Lung (tissue), 12 donors: ENCODE measurements around the gene RIC8A. TPM values are rescaled to one million over a fixed set of nuclear protein-coding genes. Genes with fewer than 3 reads are reported as not detected.
A peak's percentile ranks its signal among the peaks of the same experiment; 100 is the strongest.

Source experiments
- ATAC-seq: fragments of 200-7000 bp; cut with Tn5 transposase; one replicate; pipeline ENCODE4 v1.9.1; 2020; ENCODE audit warnings: moderate number of reproducible peaks; ENCODE audit not compliant: insufficient read depth, low FRiP score
- DNase-seq, 3 donors: peaks; one replicate each; pipeline ENCODE4 v3.0.0-alpha.2; 2013 to 2017
- H3K27ac ChIP-seq, 2 donors: one replicate each; pipeline ENCODE4 v1.5.1; 2013; ENCODE audit warnings: mild to moderate bottlenecking in 2 of 2, moderate library complexity in 2 of 2, control low read depth in 1 of 2, inconsistent platforms in 1 of 2, low read depth in 1 of 2, low read length in 1 of 2
- H3K27me3 ChIP-seq, 3 donors: one replicate each; pipeline ENCODE4 v1.5.1; 2013; ENCODE audit warnings: low read length in 2 of 3; ENCODE audit not compliant: control insufficient read depth in 3 of 3, insufficient read depth in 3 of 3
- H3K36me3 ChIP-seq, 4 donors: one replicate each; pipeline ENCODE4 v1.5.1; 2013; ENCODE audit warnings: low read length in 4 of 4, mild to moderate bottlenecking in 1 of 4, moderate library complexity in 1 of 4; ENCODE audit not compliant: control insufficient read depth in 4 of 4, insufficient read depth in 4 of 4
- H3K4me1 ChIP-seq, 5 donors: one replicate each; pipeline ENCODE4 v1.5.1; 2013; ENCODE audit warnings: low read length in 5 of 5, mild to moderate bottlenecking in 2 of 5, moderate library complexity in 1 of 5; ENCODE audit not compliant: control insufficient read depth in 5 of 5, insufficient read depth in 5 of 5
- H3K4me3 ChIP-seq: one replicate; pipeline ENCODE4 v1.5.1; 2013; ENCODE audit warnings: mild to moderate bottlenecking, control low read depth, moderate library complexity
- H3K9ac ChIP-seq, 2 donors: one replicate each; pipeline ENCODE4 v1.5.1; 2013; ENCODE audit warnings: low read length in 2 of 2, control low read depth in 1 of 2; ENCODE audit not compliant: insufficient read depth in 1 of 2
- H3K9me3 ChIP-seq, 4 donors: one replicate each; pipeline ENCODE4 v1.5.1; 2013; ENCODE audit warnings: low read length in 3 of 4, mild to moderate bottlenecking in 1 of 4, moderate library complexity in 1 of 4; ENCODE audit not compliant: control insufficient read depth in 4 of 4, insufficient read depth in 3 of 4
- CTCF ChIP-seq: IDR thresholded peaks from 2 replicates; pipeline ENCODE4 v1.5.1; 2012; ENCODE audit warnings: mild to moderate bottlenecking; ENCODE audit errors: control extremely low read depth, extremely low read depth
- WGBS, 2 donors: extraction: QIAGEN DNeasy Blood & Tissue Kit; methylation state at CpG; one replicate each; pipeline ENCODE4 v1.1.7; 2013; 5-methylcytosine and 5-hydroxymethylcytosine counted together
- polyA plus RNA-seq, 2 donors: library from polyadenylated mRNA; stranded (reverse); fragments of 200-250 nt; gene quantifications; one replicate each; pipeline ENCODE4 v1.2.1, GENCODE V29; 2013
- total RNA-seq, 2 donors: library from RNA; depleted of rRNA in 1 of 2; stranded (reverse); fragments of >200 nt in 1 of 2; gene quantifications; one replicate each; pipeline ENCODE4 v1.2.1, GENCODE V29; 2014 to 2021
- donor health status: control.
- donor health status: control.
- donor health status: Bipolar disorder and iron deficiency.
- donor health status: healthy.
- donor health status: DM: yes; HTN: yes; CAD: no.

The RIC8A gene
- total and polyA plus RNA-seq, 4 donors = 52.1 to 122 (median 93.6) TPM

- H3K4me1 ChIP-seq = peaks cover 0 to 9% (median 4%) of the 10 kb centered on the region in 5 donors
- no peak overlapping the region for H3K27ac ChIP-seq
- no peaks in the 10 kb centered on the region for H3K9me3 ChIP-seq
- WGBS, 2 donors = 85 to 87% methylated on average over 10 of the region's 10 CpGs
- no peak overlapping the region for H3K9ac ChIP-seq
- peaks cover 14 to 46% (median 27%) of the 10 kb centered on the region in 4 donors for H3K36me3 ChIP-seq
- ATAC-seq (no peak), DNase-seq (no peak)
- H3K27me3 ChIP-seq = no peaks in the 10 kb centered on the region
- no peak overlapping the region for H3K4me3 ChIP-seq
- no peak for TF ChIP-seq CTCF
These were observed 44.0 kb downstream of the RIC8A start for GRCh38 chr11:251550-251949.

- Histone ChIP-seq H3K27ac (no peak overlapping the region), H3K36me3 (peaks cover 8 to 43% (median 20%) of the 10 kb centered on the region in 4 donors), H3K27me3 (no peaks in the 10 kb centered on the region), H3K9me3 (no peaks in the 10 kb centered on the region), H3K4me3 (no peak overlapping the region), H3K4me1 (peaks cover 0 to 9% (median 4%) of the 10 kb centered on the region in 5 donors), H3K9ac (no peak overlapping the region)
- no peak for TF ChIP-seq CTCF
- WGBS, 2 donors = 94% methylated on average over 8 of the region's 8 CpGs
- DNase-seq (no peak), ATAC-seq (no peak)
These were observed 45.2 kb downstream of the RIC8A start for GRCh38 chr11:252666-253065.

- Histone ChIP-seq H3K4me1 (peaks cover 0 to 9% (median 4%) of the 10 kb centered on the region in 5 donors), H3K4me3 (no peak overlapping the region), H3K9me3 (no peaks in the 10 kb centered on the region), H3K9ac (no peak overlapping the region), H3K27me3 (no peaks in the 10 kb centered on the region), H3K36me3 (peaks cover 8 to 42% (median 20%) of the 10 kb centered on the region in 4 donors), H3K27ac (peak overlapping the region in 1 of 2 donors; percentile 8)
- no peak for ATAC-seq
- no peak for DNase-seq
- TF ChIP-seq CTCF = no peak
- 80 to 85% methylated on average over 13 of the region's 13 CpGs for WGBS, 2 donors
These were observed 45.8 kb downstream of the RIC8A start for GRCh38 chr11:253160-253885.
